HCT116 (cell line): Measurements from ENCODE around the gene LRRC72. TPM values are rescaled to one million over a fixed set of nuclear protein-coding genes. Genes with fewer than 3 reads are reported as not detected.

Experiments
- ATAC-seq: fragments of 200-7000 bp; cut with Tn5 transposase; 2 replicates; pipeline ENCODE4 v1.9.1; 2020; ENCODE audit warnings: mild to moderate bottlenecking, moderate library complexity
- BruUV-seq: library from RNA; stranded (reverse); fragments of 400-500 nt; replicated peaks from 2 replicates; lab custom pipeline; 2021; lab: Mats Ljungman, UMichigan
- CTCF ChIA-PET: fragments of 300-600 bp; sonication (Branson Sonifier 250); formaldehyde crosslinking; loops from one replicate; lab custom pipeline; 2021; ENCODE audit warnings: antibody characterized with exemption; lab: Charles Lee
- POLR2A ChIA-PET: fragments of 300-600, 350-600 bp; sonication (Branson Sonifier 250); formaldehyde crosslinking; loops from one replicate; lab custom pipeline; 2021; ENCODE audit warnings: antibody characterized with exemption; lab: Charles Lee
- RAD21 ChIA-PET, 2 experiments: fragments of 300-600 bp; sonication (Branson Sonifier 250); formaldehyde crosslinking; loops; one replicate each; lab custom pipeline; 2023; ENCODE audit warnings: low total read pairs in 2 of 2; ENCODE audit not compliant: uncharacterized antibody in 2 of 2, unreplicated experiment in 2 of 2, low non-redundant PET in 1 of 2; lab: Charles Lee
- DNase-seq: peaks from one replicate; pipeline ENCODE4 v3.0.0-alpha.2; 2010; ENCODE audit warnings: low read depth, low spot score
- H2AFZ ChIP-seq: fragments of 200-600 bp; shearing (Covaris generic), sonication (generic); 2 replicates; pipeline ENCODE4 v1.6.1; 2017; ENCODE audit warnings: low read depth, mixed run types, mixed read lengths, antibody characterized with exemption, low read length; ENCODE audit not compliant: poor library complexity, severe bottlenecking
- H3K27ac ChIP-seq: 2 replicates; pipeline ENCODE4 v1.5.1; 2012; ENCODE audit warnings: low read depth, low read length
- H3K27me3 ChIP-seq: fragments of 200-600 bp; sonication (generic); 2 replicates; pipeline ENCODE4 v1.6.1; 2016; ENCODE audit warnings: mixed run types, low read length, mixed read lengths; ENCODE audit not compliant: insufficient read depth
- H3K36me3 ChIP-seq, 2 experiments: fragments of 200-500 bp in 1 of 2; fragments of 200-600 bp in 1 of 2; sonication (Bioruptor generic) in 1 of 2; sonication (generic) in 1 of 2; 2 replicates each; pipeline versions ENCODE4 v1.5.1 to v1.6.1; 2014 to 2016; ENCODE audit warnings: low read length in 2 of 2, inconsistent platforms in 1 of 2, mixed read lengths in 1 of 2, mixed run types in 1 of 2; ENCODE audit not compliant: insufficient read depth in 2 of 2, control insufficient read depth in 1 of 2
- H3K4me1 ChIP-seq, 2 experiments: fragments of 200-600 bp in 1 of 2; sonication (generic) in 1 of 2; 2 replicates each; pipeline versions ENCODE4 v1.5.1 to v1.6.1; 2012 to 2017; ENCODE audit warnings: low read length in 2 of 2, inconsistent platforms in 1 of 2, mild to moderate bottlenecking in 1 of 2, mixed read lengths in 1 of 2, mixed run types in 1 of 2, moderate library complexity in 1 of 2; ENCODE audit not compliant: insufficient read depth in 2 of 2, control insufficient read depth in 1 of 2
- H3K4me2 ChIP-seq: fragments of 200-600 bp; sonication (generic); 2 replicates; pipeline ENCODE4 v1.6.1; 2017; ENCODE audit warnings: mixed run types, low read length, mixed read lengths
- H3K4me3 ChIP-seq, 2 experiments: fragments of 200-600 bp in 1 of 2; sonication (generic) in 1 of 2; replicated peaks in 1 of 2; 2 replicates each; pipeline ENCODE4 v1.5.1; 2011 to 2016; ENCODE audit warnings: low read length in 2 of 2, control low read depth in 1 of 2, low read depth in 1 of 2, mild to moderate bottlenecking in 1 of 2, mixed read lengths in 1 of 2, mixed run types in 1 of 2
- H3K79me2 ChIP-seq: fragments of 200-600 bp; sonication (generic); 2 replicates; pipeline ENCODE4 v1.6.1; 2017; ENCODE audit warnings: mild to moderate bottlenecking, mixed run types, low read length, moderate library complexity, mixed read lengths; ENCODE audit not compliant: insufficient read depth
- H3K9ac ChIP-seq: fragments of 200-600 bp; sonication (generic); 2 replicates; pipeline ENCODE4 v1.6.1; 2016; ENCODE audit warnings: low read length, mixed read lengths
- H3K9me2 ChIP-seq: fragments of 200-600 bp; sonication (generic), shearing (Covaris generic); 2 replicates; pipeline ENCODE4 v1.6.1; 2017; ENCODE audit warnings: mixed run types, mild to moderate bottlenecking, moderate library complexity; ENCODE audit not compliant: insufficient read depth
- H3K9me3 ChIP-seq, 2 experiments: fragments of 200-500 bp in 1 of 2; fragments of 200-600 bp in 1 of 2; sonication (Bioruptor generic) in 1 of 2; sonication (generic) in 1 of 2; 2 replicates each; pipeline ENCODE4 v1.6.1; 2014 to 2017; ENCODE audit warnings: low read length in 2 of 2, mixed read lengths in 2 of 2, inconsistent platforms in 1 of 2, low read depth in 1 of 2, mild to moderate bottlenecking in 1 of 2, mixed run types in 1 of 2, moderate library complexity in 1 of 2; ENCODE audit not compliant: control insufficient read depth in 1 of 2, insufficient read depth in 1 of 2
- H4K20me1 ChIP-seq: fragments of 200-600 bp; sonication (generic), shearing (Covaris generic); 2 replicates; pipeline ENCODE4 v1.6.1; 2017; ENCODE audit warnings: mixed run types, mild to moderate bottlenecking, moderate library complexity; ENCODE audit not compliant: insufficient read depth
- ATF3 ChIP-seq: IDR thresholded peaks from 2 replicates; pipeline ENCODE4 v1.6.1; 2012
- EZH2phosphoT487 ChIP-seq: fragments of 200-600 bp; IDR thresholded peaks from 2 replicates; pipeline ENCODE4 v1.6.1; 2018; ENCODE audit warnings: antibody characterized with exemption, borderline replicate concordance
- MAX ChIP-seq: IDR thresholded peaks from 2 replicates; pipeline ENCODE4 v1.6.1; 2012
- SIN3A ChIP-seq: IDR thresholded peaks from 2 replicates; pipeline ENCODE4 v1.6.1; 2012; ENCODE audit warnings: low read depth
- ZFX ChIP-seq: fragments of 450-650 bp; IDR thresholded peaks from 2 replicates; pipeline ENCODE4 v1.6.1; 2017
- intact Hi-C: fragments of 100-400 bp; cut with micrococcal nuclease; formaldehyde crosslinking; loops from 2 replicates; pipeline ENCODE4 v1.10.0; 2022
- total RNA-seq: library from RNA; stranded (reverse); gene quantifications from one replicate; pipeline ENCODE4 v1.2.1, GENCODE V29; 2021; ENCODE audit not compliant: unreplicated experiment

Gene LRRC72
- total RNA-seq, 1 experiment from 2014 or later, result not detected

- Histone ChIP-seq H3K79me2 (no peaks in the 10 kb centered on the region), H3K4me2 (no peak overlapping the region), H3K27me3 (no peaks in the 10 kb centered on the region), H3K9ac (no peak overlapping the region), H3K4me3 (no peak overlapping the region), H3K4me1 (no peaks in the 10 kb centered on the region), H2AFZ (no peak overlapping the region), H3K9me3 (no peaks in the 10 kb centered on the region), H3K9me2 (peaks cover 5% of the 10 kb centered on the region; the same call in 1 of the 2 replicates), H3K27ac (no peak overlapping the region), H4K20me1 (no peaks in the 10 kb centered on the region), H3K36me3 (no peaks in the 10 kb centered on the region)
- ChIA-PET RAD21 (no interaction called here), CTCF (no interaction called here), POLR2A (no interaction called here)
- BruUV-seq, result no TSS peak
- intact Hi-C loops, result no loop called here
- no peak for ATAC-seq
- no peak for DNase-seq
- TF ChIP-seq MAX (no peak), ZFX (no peak)
Observed at GRCh38 chr7:16579216-16579615, 52.6 kb downstream of the LRRC72 start.

- Histone ChIP-seq H2AFZ (no peak overlapping the region), H3K27me3 (no peaks in the 10 kb centered on the region), H3K4me1 (no peaks in the 10 kb centered on the region), H3K79me2 (no peaks in the 10 kb centered on the region), H3K4me3 (no peak overlapping the region), H4K20me1 (no peaks in the 10 kb centered on the region)
- BruUV-seq, result no TSS peak
- POLR2A ChIA-PET, result no interaction called here
- TF ChIP-seq EZH2phosphoT487 (no peak), SIN3A (no peak), ATF3 (no peak), ZFX (no peak)
- TF ChIP-seq, all 23 proteins: peak for 0
- intact Hi-C loops, result no loop called here
- peaks cover 5% of the 10 kb centered on the region; the same call in 1 of the 2 replicates for H3K9me2 ChIP-seq
- ChIA-PET RAD21 (no interaction called here), CTCF (interaction anchor here (0.7 kb wide), 1 partner anchor 17 kb away, joined by 3 read pairs; no protein-coding TSS in a partner anchor)
- DNase-seq, result no peak
- H3K27ac ChIP-seq, result no peak overlapping the region
- no peak for ATAC-seq
- H3K36me3 ChIP-seq, result no peaks in the 10 kb centered on the region
- H3K9ac ChIP-seq, result no peak overlapping the region
- H3K9me3 ChIP-seq, result no peaks in the 10 kb centered on the region
- H3K4me2 ChIP-seq, result no peak overlapping the region
Observed at GRCh38 chr7:16581286-16581685, 54.7 kb downstream of the LRRC72 start.
